Psoas muscle (tissue), 8 donors: ENCODE results near the gene DLX1. TPM values are rescaled to one million over a fixed set of nuclear protein-coding genes. Genes with fewer than 3 reads are reported as not detected.

Experiments used
- ATAC-seq, 4 donors: fragments of 200-7000 bp; cut with Tn5 transposase; one replicate each; pipeline ENCODE4 v1.9.1; 2020; ENCODE audit warnings: moderate library complexity in 3 of 4, mild to moderate bottlenecking in 2 of 4
- DNase-seq, 2 donors: peaks; one replicate each; pipeline ENCODE4 v3.0.0-alpha.2; 2020
- H3K27ac ChIP-seq: fragments of 200-600 bp; one replicate; pipeline ENCODE4 v1.8.0; 2022
- H3K27me3 ChIP-seq, 3 donors: fragments of 200-600 bp in 1 of 3; one replicate each; pipeline versions ENCODE4 v1.6.1 to v1.8.0; 2013 to 2022; ENCODE audit warnings: low read length in 2 of 3, mild to moderate bottlenecking in 2 of 3, moderate library complexity in 1 of 3; ENCODE audit not compliant: insufficient read depth in 3 of 3
- H3K36me3 ChIP-seq, 2 donors: fragments of 200-600 bp in 1 of 2; one replicate each; pipeline versions ENCODE4 v1.6.1 to v1.8.0; 2013 to 2022; ENCODE audit warnings: low read depth in 1 of 2, mild to moderate bottlenecking in 1 of 2, moderate library complexity in 1 of 2; ENCODE audit not compliant: insufficient read depth in 1 of 2
- H3K4me1 ChIP-seq: fragments of 200-600 bp; one replicate; pipeline ENCODE4 v1.8.0; 2022
- H3K4me3 ChIP-seq: fragments of 200-600 bp; one replicate; pipeline ENCODE4 v1.8.0; 2022; ENCODE audit warnings: mild to moderate bottlenecking
- H3K9me3 ChIP-seq: fragments of 200-600 bp; one replicate; pipeline ENCODE4 v1.8.0; 2022
- CTCF ChIP-seq: fragments of 200-600 bp; IDR thresholded peaks from one replicate; pipeline ENCODE4 v1.8.0; 2022; ENCODE audit warnings: antibody characterized with exemption
- WGBS, 3 donors: extraction: QIAGEN DNeasy Blood & Tissue Kit; methylation state at CpG; one replicate each; pipeline versions ENCODE4 v1.1.6 to v1.1.7; 2013; 5-methylcytosine and 5-hydroxymethylcytosine counted together
- intact Hi-C, 2 donors: fragments of 100-400 bp; cut with DNase I; formaldehyde crosslinking; loops; one replicate each; pipeline versions ENCODE4 v1.11.0 to v1.14.2; 2022
- polyA plus RNA-seq, 3 donors: library from polyadenylated mRNA; stranded (reverse); fragments of 200-250 nt; gene quantifications; one replicate each; pipeline ENCODE4 v1.2.3, GENCODE V29; 2013
- total RNA-seq, 4 donors: library from RNA; stranded (reverse); fragmentation: NEBNext Ultra II Directional in 2 of 4; extraction: Animal tissue kit (Norgen Biotek cat#: 25700) in 2 of 4; gene quantifications; one replicate each; pipeline versions ENCODE4 v1.2.1 to v1.2.4, GENCODE V29; 2021 to 2023
- donor health status: healthy with polysubstance abuse.
- donor health status: DM: no; HTN: no; CAD: no; lungs with moderate emphysema.
- donor health status: Bipolar disorder and iron deficiency.
- donor health status: healthy.
- donor health status: DM: yes; HTN: yes; CAD: no.
- donor health status: DM: no; HTN: no; CAD: no.
- donor health status: DM: no; HTN: no; CAD: no.
- donor health status: DM: yes; HTN: yes; CAD: no.

The DLX1 gene
- total and polyA plus RNA-seq, 7 donors = 0.03 to 0.28 (median 0.15) TPM; not detected in 2

DNA sequence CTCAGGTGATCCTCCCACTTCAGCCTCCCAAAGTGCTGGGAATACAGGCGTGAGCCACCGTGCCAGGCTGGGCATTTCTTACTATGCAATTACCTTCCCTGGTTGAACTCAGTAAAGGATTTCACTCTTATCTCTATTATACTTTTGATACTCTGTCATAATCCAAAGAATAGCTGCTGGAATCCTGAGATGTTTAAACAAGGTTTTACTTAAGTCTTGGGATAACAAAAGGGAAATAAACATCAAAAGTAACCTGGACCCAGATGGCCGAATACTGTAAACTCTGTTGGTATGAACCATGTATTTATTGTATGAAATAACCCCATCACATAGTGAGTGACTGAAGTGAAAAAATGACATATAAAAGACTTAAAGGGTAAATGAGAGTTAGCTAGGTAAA, 29.3 kb downstream of the DLX1 start:
- no peak for TF ChIP-seq CTCF
- DNase-seq = no peak
- Histone ChIP-seq H3K27me3 (peaks cover 0 to 7% (median 2%) of the 10 kb centered on the region in 3 donors), H3K27ac (no peak overlapping the region), H3K36me3 (no peaks in the 10 kb centered on the region), H3K4me1 (no peaks in the 10 kb centered on the region), H3K9me3 (no peaks in the 10 kb centered on the region), H3K4me3 (no peak overlapping the region)
- WGBS, 3 donors = 81 to 90% (median 83%) methylated on average over 3 of the region's 3 CpGs
- intact Hi-C loops = loop anchor here in 1 of 2 donors (10.0 kb wide), 1 partner anchor 300 kb away; no protein-coding TSS in a partner anchor
- no peak for ATAC-seq

GRCh38 chr2:172116107-172116506, 30.8 kb downstream of the DLX1 start:
- no peaks in the 10 kb centered on the region for H3K9me3 ChIP-seq
- TF ChIP-seq CTCF = no peak
- H3K27me3 ChIP-seq = no peaks in the 10 kb centered on the region
- H3K36me3 ChIP-seq = no peaks in the 10 kb centered on the region
- no peak for ATAC-seq
- no peak for DNase-seq
- 63 to 69% (median 64%) methylated on average over 5 of the region's 5 CpGs for WGBS, 3 donors
- H3K4me1 ChIP-seq = no peaks in the 10 kb centered on the region
- H3K4me3 ChIP-seq = no peak overlapping the region
- intact Hi-C loops = loop anchor here in 1 of 2 donors (10.0 kb wide), 1 partner anchor 301 kb away; no protein-coding TSS in a partner anchor
- no peak overlapping the region for H3K27ac ChIP-seq

- intact Hi-C loops = loop anchor here in 1 of 2 donors (10.0 kb wide), 1 partner anchor 304 kb away; no protein-coding TSS in a partner anchor
- DNase-seq (no peak), ATAC-seq (no peak)
- Histone ChIP-seq H3K36me3 (no peaks in the 10 kb centered on the region), H3K4me1 (no peaks in the 10 kb centered on the region), H3K4me3 (no peak overlapping the region), H3K27ac (no peak overlapping the region), H3K27me3 (peaks cover 0 to 3% (median 0%) of the 10 kb centered on the region in 3 donors), H3K9me3 (no peaks in the 10 kb centered on the region)
- no peak for TF ChIP-seq CTCF
Observed at GRCh38 chr2:172119089-172119488, 33.8 kb downstream of the DLX1 start.

DNA sequence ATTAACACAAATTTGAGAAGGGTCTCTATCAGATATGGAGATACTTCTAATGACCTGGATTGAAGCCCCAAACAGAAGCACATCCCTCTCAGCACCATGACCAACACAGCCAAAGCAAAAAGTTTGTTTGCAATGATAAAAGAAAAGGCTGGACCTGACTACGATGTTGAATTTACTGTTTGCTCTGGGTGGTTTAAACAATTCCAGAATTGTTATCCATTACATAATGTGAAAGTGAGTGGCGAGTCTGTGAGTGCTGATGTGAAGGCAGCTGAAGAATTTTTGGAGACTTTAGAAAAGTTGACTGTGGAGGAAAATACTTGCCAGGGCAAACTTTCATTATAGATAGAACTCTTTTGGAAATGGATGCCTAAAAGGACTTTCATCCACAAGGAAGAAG, 34.8 kb downstream of the DLX1 start:
- WGBS, 3 donors = 63 to 75% (median 67%) methylated on average over 2 of the region's 2 CpGs
- no peak overlapping the region for H3K4me3 ChIP-seq
- no peaks in the 10 kb centered on the region for H3K36me3 ChIP-seq
- H3K4me1 ChIP-seq = no peaks in the 10 kb centered on the region
- ATAC-seq (no peak), DNase-seq (no peak)
- H3K27me3 ChIP-seq = peaks cover 0 to 3% (median 0%) of the 10 kb centered on the region in 3 donors
- H3K9me3 ChIP-seq = no peaks in the 10 kb centered on the region
- intact Hi-C loops = loop anchor here in 1 of 2 donors (10.0 kb wide), 1 partner anchor 525 kb away; no protein-coding TSS in a partner anchor
- no peak overlapping the region for H3K27ac ChIP-seq
- TF ChIP-seq CTCF = no peak

DNA sequence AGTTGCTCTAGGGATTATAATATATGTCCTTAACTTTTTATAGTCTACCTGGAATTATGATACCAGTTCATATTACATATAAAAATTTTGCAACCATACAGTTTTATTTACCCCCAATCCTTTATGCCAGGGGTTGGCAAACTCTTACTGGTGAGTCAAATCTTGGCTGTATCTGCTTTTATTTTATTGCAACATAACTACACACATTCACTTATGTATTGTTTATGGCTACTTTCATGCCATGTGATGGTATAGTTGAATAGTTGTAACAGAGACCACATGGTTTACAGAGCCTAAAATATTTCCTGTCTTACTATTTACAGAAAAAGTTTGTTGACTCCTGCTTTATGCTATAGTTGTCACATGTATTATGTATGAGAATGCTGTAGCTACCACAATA, 43.2 kb downstream of the DLX1 start:
- no peak for TF ChIP-seq CTCF
- Histone ChIP-seq H3K4me3 (no peak overlapping the region), H3K4me1 (no peaks in the 10 kb centered on the region), H3K36me3 (no peaks in the 10 kb centered on the region), H3K27me3 (no peaks in the 10 kb centered on the region), H3K27ac (no peak overlapping the region), H3K9me3 (no peaks in the 10 kb centered on the region)
- ATAC-seq (no peak), DNase-seq (no peak)
- intact Hi-C loops = loop anchor here in 1 of 2 donors (10.0 kb wide), 1 partner anchor 534 kb away; no protein-coding TSS in a partner anchor
